Neural progenitor cell (in vitro differentiated cells): ENCODE measurements around the gene MRPS9.

Source experiments
- EZH2 ChIP-seq: fragments of 200-600 bp; sonication (generic); IDR thresholded peaks from 2 replicates; pipeline ENCODE4 v1.6.1; 2017; ENCODE audit warnings: antibody characterized with exemption, mild to moderate bottlenecking, moderate library complexity
- EZH2phosphoT487 ChIP-seq: fragments of 200-600 bp; sonication (generic); IDR thresholded peaks from 2 replicates; pipeline ENCODE4 v1.6.1; 2017; ENCODE audit warnings: antibody characterized with exemption
- TF ChIP-seq, protein P1 (sequence below): fragments of 200-600 bp; sonication (generic); IDR thresholded peaks from 2 replicates; pipeline ENCODE4 v1.5.1; 2017; ENCODE audit warnings: antibody characterized with exemption, mild to moderate bottlenecking

DNA sequence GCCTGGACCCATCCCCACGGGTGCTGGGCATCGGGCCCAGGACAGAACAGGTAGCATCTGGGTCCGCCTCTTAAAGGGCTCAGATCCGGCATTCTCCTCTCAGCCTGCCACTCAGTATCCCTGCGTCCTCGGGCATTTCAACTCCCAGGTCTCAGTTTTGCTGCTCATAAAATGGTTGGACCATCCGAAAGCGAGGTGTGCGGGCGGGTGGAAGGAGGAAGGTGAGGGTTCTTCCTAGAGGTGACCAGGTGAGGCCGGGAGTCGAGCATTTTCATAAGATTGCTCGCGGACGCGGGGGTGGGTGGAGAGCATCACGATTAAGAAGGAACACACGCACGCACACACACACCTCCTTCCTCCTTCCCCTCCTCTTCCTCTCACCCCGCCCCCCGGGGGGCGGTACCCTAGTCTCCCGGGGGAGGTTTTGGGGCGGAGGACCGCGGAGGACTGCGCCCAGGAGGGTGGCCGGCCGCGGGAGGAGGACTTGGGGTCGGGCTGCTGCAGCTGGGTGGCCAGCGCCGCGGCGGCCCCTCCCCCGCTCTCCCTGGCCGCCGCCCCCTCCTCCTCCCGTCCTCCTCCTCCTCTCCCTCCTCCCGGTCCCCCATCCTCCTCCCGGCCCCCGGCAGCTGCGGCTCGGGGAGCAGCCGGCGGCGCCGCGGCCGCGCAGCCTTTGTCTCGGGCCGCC is 105.7 kb downstream of the MRPS9 start:
- TF ChIP-seq EZH2 (no peak), EZH2phosphoT487 (no peak)
- TF ChIP-seq, protein P1, sequence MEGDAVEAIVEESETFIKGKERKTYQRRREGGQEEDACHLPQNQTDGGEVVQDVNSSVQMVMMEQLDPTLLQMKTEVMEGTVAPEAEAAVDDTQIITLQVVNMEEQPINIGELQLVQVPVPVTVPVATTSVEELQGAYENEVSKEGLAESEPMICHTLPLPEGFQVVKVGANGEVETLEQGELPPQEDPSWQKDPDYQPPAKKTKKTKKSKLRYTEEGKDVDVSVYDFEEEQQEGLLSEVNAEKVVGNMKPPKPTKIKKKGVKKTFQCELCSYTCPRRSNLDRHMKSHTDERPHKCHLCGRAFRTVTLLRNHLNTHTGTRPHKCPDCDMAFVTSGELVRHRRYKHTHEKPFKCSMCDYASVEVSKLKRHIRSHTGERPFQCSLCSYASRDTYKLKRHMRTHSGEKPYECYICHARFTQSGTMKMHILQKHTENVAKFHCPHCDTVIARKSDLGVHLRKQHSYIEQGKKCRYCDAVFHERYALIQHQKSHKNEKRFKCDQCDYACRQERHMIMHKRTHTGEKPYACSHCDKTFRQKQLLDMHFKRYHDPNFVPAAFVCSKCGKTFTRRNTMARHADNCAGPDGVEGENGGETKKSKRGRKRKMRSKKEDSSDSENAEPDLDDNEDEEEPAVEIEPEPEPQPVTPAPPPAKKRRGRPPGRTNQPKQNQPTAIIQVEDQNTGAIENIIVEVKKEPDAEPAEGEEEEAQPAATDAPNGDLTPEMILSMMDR = no peak
